GM12864 (cell line): ENCODE data around the gene CIC.

Experiments used
- DNase-seq: peaks from one replicate; pipeline ENCODE4 v3.0.0-alpha.2; 2011; ENCODE audit warnings: low read depth
- H3K4me3 ChIP-seq: 2 replicates; pipeline ENCODE4 v1.5.1; 2011; ENCODE audit warnings: mild to moderate bottlenecking, low read depth, low read length, control low read depth
- TF ChIP-seq, protein P1 (sequence below): IDR thresholded peaks from 2 replicates; pipeline ENCODE4 v1.5.1; 2011; ENCODE audit warnings: low read depth, mild to moderate bottlenecking, moderate library complexity, low read length, control low read depth, inconsistent platforms; ENCODE audit errors: missing control alignments

The CIC gene

DNA sequence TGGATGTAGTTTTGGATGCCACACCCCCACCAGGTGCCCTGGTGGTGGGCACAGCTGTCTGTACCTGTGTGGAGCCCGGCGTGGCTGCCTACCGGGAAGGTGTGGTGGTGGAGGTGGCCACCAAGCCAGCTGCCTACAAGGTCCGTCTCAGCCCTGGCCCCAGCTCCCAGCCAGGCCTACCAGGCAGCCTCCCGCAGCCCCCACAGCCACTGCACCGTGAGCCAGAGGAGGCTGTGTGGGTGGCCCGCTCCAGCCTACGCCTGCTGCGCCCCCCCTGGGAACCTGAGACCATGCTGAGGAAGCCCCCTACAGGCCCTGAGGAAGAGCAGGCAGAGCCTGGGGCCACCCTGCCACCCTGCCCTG lies 3.5 kb downstream of the CIC start:
- no peak for DNase-seq

DNA sequence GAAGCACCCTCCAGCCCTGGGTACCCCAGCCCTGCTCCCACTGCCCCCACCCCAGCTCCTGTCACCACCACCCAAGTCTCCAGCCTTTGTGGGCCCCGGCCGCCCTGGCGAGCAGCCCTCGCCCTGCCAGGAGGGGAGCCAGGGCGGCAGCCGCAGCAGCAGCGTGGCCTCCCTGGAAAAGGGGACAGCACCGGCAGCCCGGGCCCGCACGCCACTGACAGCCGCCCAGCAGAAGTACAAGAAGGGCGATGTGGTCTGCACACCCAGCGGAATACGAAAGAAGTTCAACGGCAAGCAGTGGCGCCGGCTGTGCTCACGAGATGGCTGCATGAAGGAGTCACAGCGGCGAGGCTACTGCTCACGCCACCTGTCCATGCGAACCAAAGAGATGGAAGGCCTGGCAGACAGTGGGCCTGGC lies 3.9 kb downstream of the CIC start:
- TF ChIP-seq, protein P1, sequence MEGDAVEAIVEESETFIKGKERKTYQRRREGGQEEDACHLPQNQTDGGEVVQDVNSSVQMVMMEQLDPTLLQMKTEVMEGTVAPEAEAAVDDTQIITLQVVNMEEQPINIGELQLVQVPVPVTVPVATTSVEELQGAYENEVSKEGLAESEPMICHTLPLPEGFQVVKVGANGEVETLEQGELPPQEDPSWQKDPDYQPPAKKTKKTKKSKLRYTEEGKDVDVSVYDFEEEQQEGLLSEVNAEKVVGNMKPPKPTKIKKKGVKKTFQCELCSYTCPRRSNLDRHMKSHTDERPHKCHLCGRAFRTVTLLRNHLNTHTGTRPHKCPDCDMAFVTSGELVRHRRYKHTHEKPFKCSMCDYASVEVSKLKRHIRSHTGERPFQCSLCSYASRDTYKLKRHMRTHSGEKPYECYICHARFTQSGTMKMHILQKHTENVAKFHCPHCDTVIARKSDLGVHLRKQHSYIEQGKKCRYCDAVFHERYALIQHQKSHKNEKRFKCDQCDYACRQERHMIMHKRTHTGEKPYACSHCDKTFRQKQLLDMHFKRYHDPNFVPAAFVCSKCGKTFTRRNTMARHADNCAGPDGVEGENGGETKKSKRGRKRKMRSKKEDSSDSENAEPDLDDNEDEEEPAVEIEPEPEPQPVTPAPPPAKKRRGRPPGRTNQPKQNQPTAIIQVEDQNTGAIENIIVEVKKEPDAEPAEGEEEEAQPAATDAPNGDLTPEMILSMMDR = no peak

More for the DNA sequence above, 3.5 kb downstream of the CIC start:
- TF ChIP-seq, protein P1 = no peak
- H3K4me3 ChIP-seq = no peak overlapping the region

DNA sequence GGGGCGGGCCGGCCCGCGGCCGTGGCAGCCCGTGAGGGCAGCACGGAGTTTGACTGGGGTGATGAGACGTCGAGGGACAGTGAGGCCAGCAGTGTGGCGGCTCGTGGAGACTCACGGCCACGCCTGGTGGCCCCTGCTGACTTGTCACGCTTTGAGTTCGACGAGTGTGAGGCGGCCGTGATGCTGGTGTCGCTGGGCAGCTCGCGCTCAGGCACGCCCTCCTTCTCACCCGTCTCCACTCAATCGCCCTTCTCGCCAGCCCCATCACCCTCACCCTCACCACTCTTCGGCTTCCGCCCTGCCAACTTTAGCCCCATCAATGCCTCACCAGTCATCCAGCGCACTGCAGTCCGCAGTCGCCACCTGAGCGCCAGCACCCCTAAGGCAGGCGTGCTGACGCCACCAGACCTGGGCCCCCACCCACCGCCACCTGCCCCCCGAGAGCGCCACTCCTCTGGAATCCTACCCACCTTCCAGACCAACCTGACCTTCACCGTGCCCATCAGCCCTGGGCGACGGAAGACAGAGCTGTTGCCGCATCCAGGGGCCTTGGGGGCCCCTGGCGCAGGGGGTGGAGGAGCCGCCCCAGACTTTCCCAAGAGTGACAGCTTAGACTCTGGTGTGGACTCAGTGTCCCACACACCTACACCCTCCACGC lies 4.5 kb downstream of the CIC start:
- no peak for DNase-seq
- TF ChIP-seq, protein P1 = no peak
- no peak overlapping the region for H3K4me3 ChIP-seq

More for the DNA sequence above, 3.9 kb downstream of the CIC start:
- no peak overlapping the region for H3K4me3 ChIP-seq
- DNase-seq = no peak

DNA sequence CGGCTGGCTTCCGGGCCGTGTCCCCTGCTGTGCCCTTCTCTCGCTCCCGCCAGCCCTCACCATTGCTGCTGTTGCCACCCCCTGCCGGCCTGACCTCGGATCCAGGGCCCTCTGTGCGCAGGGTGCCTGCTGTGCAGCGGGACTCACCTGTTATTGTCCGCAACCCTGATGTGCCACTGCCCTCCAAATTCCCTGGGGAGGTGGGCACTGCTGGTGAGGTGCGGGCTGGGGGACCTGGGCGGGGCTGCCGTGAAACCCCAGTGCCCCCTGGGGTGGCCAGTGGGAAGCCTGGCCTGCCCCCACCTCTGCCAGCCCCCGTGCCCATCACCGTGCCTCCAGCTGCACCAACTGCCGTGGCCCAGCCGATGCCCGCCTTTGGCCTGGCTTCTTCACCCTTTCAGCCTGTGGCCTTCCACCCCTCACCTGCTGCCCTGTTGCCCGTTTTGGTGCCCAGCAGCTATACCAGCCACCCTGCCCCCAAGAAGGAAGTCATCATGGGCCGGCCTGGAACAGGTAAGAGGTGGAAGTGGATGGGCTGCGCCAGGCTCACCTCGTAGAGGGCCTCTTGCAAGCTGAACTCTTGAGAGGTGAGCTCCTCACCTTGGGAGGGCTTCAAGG lies 5.1 kb downstream of the CIC start:
- TF ChIP-seq, protein P1 = no peak
- no peak for DNase-seq
- H3K4me3 ChIP-seq = no peak overlapping the region

DNA sequence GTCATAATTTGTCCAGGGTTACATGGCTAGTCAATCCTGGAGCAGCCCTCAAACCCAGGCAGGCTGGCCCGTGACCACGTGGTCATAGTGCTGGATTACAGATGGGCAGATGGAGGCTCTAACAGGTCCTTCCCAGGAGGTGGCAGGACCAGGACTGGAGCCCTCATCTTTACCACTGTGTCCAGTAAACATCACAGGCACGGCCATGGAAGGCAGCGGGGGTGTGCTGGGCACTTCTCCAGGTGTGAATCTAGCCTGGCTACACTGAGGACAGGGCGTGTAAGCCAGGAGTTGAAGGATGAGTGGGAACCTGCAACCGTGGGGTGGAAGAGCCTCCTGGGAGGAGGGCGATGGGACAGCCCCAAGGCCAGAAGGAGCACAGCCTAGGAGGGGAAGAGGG lies 6.1 kb downstream of the CIC start:
- DNase-seq = no peak
- TF ChIP-seq, protein P1 = no peak
- no peak overlapping the region for H3K4me3 ChIP-seq

DNA sequence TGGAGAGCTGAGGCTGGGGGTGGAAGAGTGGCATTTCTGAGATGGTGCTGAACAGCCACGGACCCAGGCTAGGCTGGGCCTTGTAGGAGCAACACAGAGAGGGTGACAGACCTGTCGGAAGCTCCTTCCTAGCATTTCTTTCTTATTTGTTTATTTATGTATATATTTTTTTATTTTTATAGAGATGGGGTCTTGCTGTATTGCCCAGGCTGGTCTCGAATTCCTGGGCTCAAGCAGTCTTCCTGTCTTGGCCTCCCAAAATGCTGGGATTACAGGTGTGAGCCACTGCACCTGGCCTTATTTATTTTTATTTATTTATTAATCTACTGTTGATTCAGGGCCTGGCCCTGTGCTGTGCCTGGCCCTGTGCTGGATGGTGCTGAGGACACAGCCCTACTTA lies 6.5 kb downstream of the CIC start:
- no peak overlapping the region for H3K4me3 ChIP-seq
- TF ChIP-seq, protein P1 = no peak
- no peak for DNase-seq

DNA sequence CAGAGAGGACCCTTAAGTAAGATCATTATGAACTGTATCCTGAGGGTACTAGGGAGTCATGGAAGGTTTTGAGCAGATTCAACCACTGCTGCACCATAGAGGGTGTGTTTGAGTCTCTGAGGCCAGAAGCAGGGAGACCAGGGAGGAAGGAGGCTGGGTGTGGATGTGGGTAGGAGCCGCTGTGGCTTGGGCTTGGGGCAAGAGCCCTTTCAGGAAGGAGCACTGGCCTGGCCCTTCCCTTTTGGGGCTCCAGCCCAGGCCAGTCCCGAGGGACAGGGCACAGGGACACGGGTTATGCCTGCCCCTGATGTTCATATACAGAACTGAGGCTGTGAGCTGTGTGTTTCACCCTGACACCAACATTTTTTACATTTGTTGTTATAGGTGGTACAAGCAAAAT lies 7.2 kb downstream of the CIC start:
- TF ChIP-seq, protein P1 = no peak
- H3K4me3 ChIP-seq = no peak overlapping the region
- no peak for DNase-seq
